Vein endothelial cell (primary cell): ENCODE data around the gene KLF11. TPM values are rescaled to one million over a fixed set of nuclear protein-coding genes. Genes with fewer than 3 reads are reported as not detected.

Source experiments
- small RNA-seq: library from RNA; depleted of rRNA; stranded (forward); fragments of <200 nt; gene quantifications from one replicate; pipeline ENCODE3, GENCODE V24; 2012
- total RNA-seq: library from RNA; depleted of rRNA; stranded (reverse); fragments of >200 nt; gene quantifications from 2 replicates; pipeline ENCODE4 v1.2.3, GENCODE V29; 2012

Gene KLF11
- 9.2 and 13.1 TPM in 2 replicates for total RNA-seq

DNA sequence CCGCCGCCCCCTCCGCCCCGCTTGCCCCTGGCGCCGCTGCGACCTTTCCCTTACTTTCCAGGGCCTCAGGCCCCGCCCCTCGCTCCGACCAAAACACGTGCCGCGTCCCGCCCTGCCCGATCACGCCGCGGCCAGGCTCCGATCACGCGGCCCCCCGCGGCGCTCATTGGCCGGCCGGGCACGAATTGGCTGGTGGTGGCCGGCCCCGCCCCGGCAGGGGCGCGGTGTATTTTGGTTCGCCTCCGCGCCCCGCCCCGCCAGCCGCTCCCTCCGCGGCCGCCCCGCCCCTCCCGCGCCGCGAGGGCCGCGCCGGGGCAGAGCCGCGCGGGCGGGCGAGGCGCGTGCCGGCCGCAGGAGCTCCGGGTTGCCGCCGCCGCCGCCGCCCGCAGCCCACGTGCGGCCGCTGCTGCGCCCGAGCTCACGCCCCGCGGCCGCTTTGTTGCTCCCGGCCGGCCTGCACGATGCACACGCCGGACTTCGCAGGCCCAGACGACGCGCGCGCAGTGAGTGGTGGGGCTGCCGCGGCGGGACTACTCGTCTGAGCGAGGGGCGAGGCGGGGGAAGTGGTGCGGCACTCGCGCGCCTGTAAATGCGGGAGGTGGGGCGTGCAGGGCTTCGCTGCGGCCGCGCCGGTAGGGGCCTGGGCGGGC is at the start of gene KLF11:
KLF11 (plus strand) TSS at position 295 of the 650 bp plus-strand sequence; CDS start at position 462, 167 bp downstream.

DNA sequence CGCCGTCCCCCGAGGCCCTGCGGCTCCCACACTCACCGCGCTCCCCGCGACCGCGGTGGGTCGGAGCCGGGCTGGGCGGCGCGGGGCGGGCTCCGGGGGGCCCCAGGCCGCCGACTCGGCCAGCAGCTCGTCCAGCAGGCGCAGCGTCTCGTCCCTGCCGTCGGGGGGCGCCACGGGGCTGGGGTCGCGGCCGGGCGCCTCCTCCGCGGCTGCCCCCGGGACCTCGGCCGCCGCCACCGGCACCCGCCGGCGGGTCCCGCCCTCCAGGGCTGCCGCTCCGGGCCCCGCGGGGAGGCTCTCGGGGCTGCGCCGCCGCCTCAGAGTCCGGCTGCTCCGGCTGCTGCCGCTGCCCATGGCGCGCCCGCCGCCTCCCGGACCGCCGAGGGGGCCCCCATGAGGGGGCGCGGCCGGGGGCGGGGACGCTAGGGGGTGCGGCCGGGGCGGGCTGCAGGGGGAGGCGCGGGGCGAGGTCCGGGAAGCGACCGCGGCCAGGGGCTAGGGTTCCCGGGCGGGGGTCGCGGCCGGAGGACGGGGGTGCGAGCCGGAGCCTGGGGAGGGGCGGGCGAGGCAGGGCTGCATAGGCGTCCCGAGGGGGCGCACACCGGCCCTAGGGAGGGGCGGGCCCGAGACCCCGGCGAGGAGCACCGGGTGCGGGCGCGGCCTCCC is 36.7 kb downstream of the KLF11 start, which contains the start of gene CYS1:
CYS1 (minus strand) TSS at position 542 of the 666 bp plus-strand sequence; CDS start at position 354, 188 bp downstream.

Small RNA genes within 50 kb of the gene (small RNA-seq; reads per million reads assigned to genes)
- not detected for gene RF00568

Other genes with a start within 250 kb of the KLF11 start
- 22.9 and 31.4 TPM in 2 replicates for gene TAF1B, start 200.1 kb upstream of the KLF11 start, total RNA-seq
- gene GRHL1, start 91.9 kb upstream of the KLF11 start, total RNA-seq, result 0.57 and 0.65 TPM in 2 replicates
- 0.33 TPM in 1 of 2 replicates, not detected in the other for gene CYS1, start 36.9 kb downstream of the KLF11 start, total RNA-seq
- 40.2 and 59.2 TPM in 2 replicates for gene RRM2, start 79.2 kb downstream of the KLF11 start, total RNA-seq